Immature natural killer cell (primary cell): ENCODE data around the gene GLP2R. TPM values are rescaled to one million over a fixed set of nuclear protein-coding genes. Genes with fewer than 3 reads are reported as not detected.
"Not testable (repeated sequence)": the region's sequence is repeated elsewhere in the genome, so short reads cannot be mapped to it uniquely, and the experiment has no call there.

Experiments
- DNase-seq, 3 donors: peaks; one replicate each; pipeline ENCODE4 v3.0.0; 2022; ENCODE audit warnings: mixed read lengths in 1 of 3
- H3K27ac Mint-ChIP-seq, 6 donors: one replicate each; pipeline ENCODE4 v1.8.0; 2020; ENCODE audit warnings: mixed read lengths in 6 of 6, mild to moderate bottlenecking in 5 of 6, inconsistent platforms in 4 of 6, moderate library complexity in 3 of 6
- H3K27me3 Mint-ChIP-seq, 3 donors: one replicate each; pipeline ENCODE4 v1.8.0; 2020 to 2021; ENCODE audit warnings: low read depth in 3 of 3, mild to moderate bottlenecking in 3 of 3, mixed read lengths in 3 of 3, moderate library complexity in 3 of 3, inconsistent platforms in 1 of 3
- H3K36me3 Mint-ChIP-seq, 3 donors: one replicate each; pipeline ENCODE4 v1.8.0; 2020; ENCODE audit warnings: mixed read lengths in 3 of 3, inconsistent platforms in 2 of 3, mild to moderate bottlenecking in 2 of 3
- H3K4me1 Mint-ChIP-seq, 2 donors: one replicate each; pipeline ENCODE4 v1.8.0; 2020; ENCODE audit warnings: inconsistent platforms in 2 of 2, mild to moderate bottlenecking in 2 of 2, mixed read lengths in 2 of 2, moderate library complexity in 1 of 2
- H3K4me3 Mint-ChIP-seq, 5 donors: one replicate each; pipeline ENCODE4 v1.8.0; 2020; ENCODE audit warnings: mild to moderate bottlenecking in 5 of 5, mixed read lengths in 5 of 5, inconsistent platforms in 3 of 5, moderate library complexity in 3 of 5
- H3K9me3 Mint-ChIP-seq, 6 donors: one replicate each; pipeline ENCODE4 v1.8.0; 2020; ENCODE audit warnings: mild to moderate bottlenecking in 6 of 6, mixed read lengths in 6 of 6, inconsistent platforms in 4 of 6, moderate library complexity in 3 of 6
- polyA plus RNA-seq, 3 donors: library from polyadenylated mRNA; unstranded; fragments of 300-500 nt; fragmentation: Illumina TruSeq; gene quantifications; one replicate each; pipeline ENCODE4 v1.2.3, GENCODE V29; 2021

The GLP2R gene
- not detected for polyA plus RNA-seq

DNA sequence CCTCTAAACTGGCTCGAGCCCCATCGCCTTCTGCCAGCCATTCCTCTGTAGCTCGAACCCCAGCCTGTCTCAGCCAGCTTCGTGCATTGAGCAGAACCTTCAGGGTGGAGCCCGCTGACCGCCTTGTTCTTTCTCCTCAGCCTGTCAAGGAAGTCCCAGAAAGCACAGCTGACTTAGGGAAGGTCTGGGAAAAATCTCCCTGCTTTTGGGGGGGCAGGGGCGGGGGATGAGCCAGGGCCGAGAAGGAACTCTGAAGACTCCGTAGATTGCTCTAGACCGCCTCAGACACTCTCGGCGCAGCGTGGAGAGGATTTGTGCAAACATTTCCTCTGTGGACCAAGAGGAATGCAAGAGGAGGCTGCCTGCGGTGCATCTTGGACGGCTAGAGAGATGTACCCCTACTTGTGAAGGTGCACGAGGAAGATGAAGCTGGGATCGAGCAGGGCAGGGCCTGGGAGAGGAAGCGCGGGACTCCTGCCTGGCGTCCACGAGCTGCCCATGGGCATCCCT lies at the start of gene GLP2R:
Gene GLP2R, plus strand, starts transcription at position 284 of the 510 bp plus-strand sequence. Its CDS starts 140 bp downstream, at position 424.
- no peak for DNase-seq
- Mint-ChIP-seq H3K36me3 (peaks cover 0 to 3% (median 0%) of the 10 kb centered on the region in 3 donors), H3K4me1 (no peaks in the 10 kb centered on the region), H3K27me3 (peaks cover 6 to 10% (median 8%) of the 10 kb centered on the region in 3 donors), H3K27ac (no peak within 1 kb of the TSS), H3K9me3 (no peaks in the 10 kb centered on the region), H3K4me3 (no peak within 1 kb of the TSS)

GRCh38 chr17:9776911-9777310 lies 48.8 kb upstream of the GLP2R start:
- no peaks in the 10 kb centered on the region for H3K36me3 Mint-ChIP-seq
- H3K27ac Mint-ChIP-seq, result no peak overlapping the region
- peaks cover 0 to 7% (median 6%) of the 10 kb centered on the region in 3 donors for H3K27me3 Mint-ChIP-seq
- H3K4me3 Mint-ChIP-seq, result no peak overlapping the region
- DNase-seq, result no peak
- no peaks in the 10 kb centered on the region for H3K9me3 Mint-ChIP-seq
- H3K4me1 Mint-ChIP-seq, result no peaks in the 10 kb centered on the region

- DNase-seq, result no peak
- Mint-ChIP-seq H3K4me3 (no peak overlapping the region), H3K9me3 (no peaks in the 10 kb centered on the region), H3K4me1 (no peaks in the 10 kb centered on the region), H3K27ac (no peak overlapping the region), H3K36me3 (no peaks in the 10 kb centered on the region), H3K27me3 (peaks cover 3 to 5% (median 4%) of the 10 kb centered on the region in 3 donors)
These were observed 45.2 kb upstream of the GLP2R start for GRCh38 chr17:9780552-9780951.

DNA sequence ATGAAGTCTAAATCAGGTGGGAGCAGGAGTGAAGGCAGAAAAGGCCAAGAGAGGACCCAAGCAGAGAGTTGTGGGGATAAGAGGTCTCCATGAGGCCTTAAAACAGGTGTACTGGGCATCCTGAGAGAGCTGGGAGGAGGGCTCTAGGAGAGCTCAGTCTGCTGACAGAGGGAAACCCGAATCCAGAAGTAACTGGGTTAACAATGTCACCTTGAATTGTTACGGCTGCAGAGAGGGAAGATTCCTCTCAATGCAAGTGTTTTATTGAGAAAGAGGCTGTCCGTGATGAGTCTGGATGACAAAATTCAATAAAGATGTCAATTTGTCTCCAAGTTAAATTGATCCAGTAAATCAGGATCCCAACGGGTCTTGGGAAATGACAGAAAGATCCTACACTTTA lies 42.7 kb upstream of the GLP2R start:
- Mint-ChIP-seq H3K27ac (no peak overlapping the region), H3K4me1 (no peaks in the 10 kb centered on the region), H3K9me3 (no peaks in the 10 kb centered on the region), H3K27me3 (peaks cover 2 to 6% (median 4%) of the 10 kb centered on the region in 3 donors), H3K4me3 (no peak overlapping the region), H3K36me3 (no peaks in the 10 kb centered on the region)
- no peak for DNase-seq

DNA sequence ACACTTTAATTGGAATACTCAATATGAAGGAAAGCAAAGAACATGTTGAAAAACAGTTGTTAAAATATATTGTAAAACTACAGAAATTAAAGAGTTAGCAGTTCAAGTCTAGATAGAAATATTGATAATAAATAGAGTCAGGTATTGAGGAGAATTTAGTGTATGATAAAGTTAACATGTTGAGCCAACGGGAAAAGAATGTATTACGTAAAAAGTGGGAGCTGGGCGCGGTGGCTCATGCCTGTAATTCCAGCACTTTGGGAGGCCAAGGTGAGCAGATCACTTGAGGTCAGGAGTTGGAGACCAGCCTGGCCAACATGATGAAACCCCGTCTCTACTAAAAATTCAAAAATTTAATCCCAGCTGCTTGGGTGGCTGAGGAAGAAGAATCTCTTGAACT lies 42.3 kb upstream of the GLP2R start:
- not testable (repeated sequence) for H3K4me3 Mint-ChIP-seq, H3K4me1 Mint-ChIP-seq, DNase-seq, H3K9me3 Mint-ChIP-seq, H3K36me3 Mint-ChIP-seq, H3K27me3 Mint-ChIP-seq, H3K27ac Mint-ChIP-seq

GRCh38 chr17:9784544-9784943 lies 41.2 kb upstream of the GLP2R start:
- H3K4me3 Mint-ChIP-seq, result no peak overlapping the region
- peaks cover 2 to 6% (median 4%) of the 10 kb centered on the region in 3 donors for H3K27me3 Mint-ChIP-seq
- no peaks in the 10 kb centered on the region for H3K4me1 Mint-ChIP-seq
- H3K9me3 Mint-ChIP-seq, result no peaks in the 10 kb centered on the region
- no peak overlapping the region for H3K27ac Mint-ChIP-seq
- DNase-seq, result no peak
- no peaks in the 10 kb centered on the region for H3K36me3 Mint-ChIP-seq

DNA sequence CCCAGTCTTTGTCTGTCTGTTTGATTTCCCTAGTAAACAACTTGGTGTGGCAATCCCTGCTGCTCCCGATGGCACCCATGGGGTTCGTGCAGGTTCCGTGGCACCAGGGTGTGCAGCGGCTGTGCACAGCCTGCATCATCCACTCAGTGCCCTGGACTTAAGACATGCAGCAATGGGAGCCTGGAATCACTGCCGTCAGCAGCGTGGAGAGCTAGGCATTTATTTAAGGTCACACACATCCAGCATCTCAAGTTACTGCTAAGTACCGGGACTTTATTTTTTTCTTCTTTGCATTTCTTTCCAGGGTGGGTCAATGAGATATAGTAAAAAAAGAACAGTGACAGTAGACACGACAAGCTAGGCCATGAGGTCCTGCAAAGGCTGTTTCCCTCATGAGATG lies 37.1 kb upstream of the GLP2R start:
- no peak overlapping the region for H3K27ac Mint-ChIP-seq
- no peak for DNase-seq
- no peak overlapping the region for H3K4me3 Mint-ChIP-seq
- no peaks in the 10 kb centered on the region for H3K4me1 Mint-ChIP-seq
- H3K36me3 Mint-ChIP-seq, result no peaks in the 10 kb centered on the region
- H3K9me3 Mint-ChIP-seq, result no peaks in the 10 kb centered on the region
- peaks cover 2 to 4% (median 2%) of the 10 kb centered on the region in 3 donors for H3K27me3 Mint-ChIP-seq

- H3K4me3 Mint-ChIP-seq, result no peak overlapping the region
- DNase-seq, result no peak
- peaks cover 4 to 5% (median 5%) of the 10 kb centered on the region in 3 donors for H3K27me3 Mint-ChIP-seq
- H3K9me3 Mint-ChIP-seq, result no peaks in the 10 kb centered on the region
- H3K4me1 Mint-ChIP-seq, result no peaks in the 10 kb centered on the region
- no peaks in the 10 kb centered on the region for H3K36me3 Mint-ChIP-seq
- no peak overlapping the region for H3K27ac Mint-ChIP-seq
These were observed 35.4 kb upstream of the GLP2R start for GRCh38 chr17:9790316-9790715.

DNA sequence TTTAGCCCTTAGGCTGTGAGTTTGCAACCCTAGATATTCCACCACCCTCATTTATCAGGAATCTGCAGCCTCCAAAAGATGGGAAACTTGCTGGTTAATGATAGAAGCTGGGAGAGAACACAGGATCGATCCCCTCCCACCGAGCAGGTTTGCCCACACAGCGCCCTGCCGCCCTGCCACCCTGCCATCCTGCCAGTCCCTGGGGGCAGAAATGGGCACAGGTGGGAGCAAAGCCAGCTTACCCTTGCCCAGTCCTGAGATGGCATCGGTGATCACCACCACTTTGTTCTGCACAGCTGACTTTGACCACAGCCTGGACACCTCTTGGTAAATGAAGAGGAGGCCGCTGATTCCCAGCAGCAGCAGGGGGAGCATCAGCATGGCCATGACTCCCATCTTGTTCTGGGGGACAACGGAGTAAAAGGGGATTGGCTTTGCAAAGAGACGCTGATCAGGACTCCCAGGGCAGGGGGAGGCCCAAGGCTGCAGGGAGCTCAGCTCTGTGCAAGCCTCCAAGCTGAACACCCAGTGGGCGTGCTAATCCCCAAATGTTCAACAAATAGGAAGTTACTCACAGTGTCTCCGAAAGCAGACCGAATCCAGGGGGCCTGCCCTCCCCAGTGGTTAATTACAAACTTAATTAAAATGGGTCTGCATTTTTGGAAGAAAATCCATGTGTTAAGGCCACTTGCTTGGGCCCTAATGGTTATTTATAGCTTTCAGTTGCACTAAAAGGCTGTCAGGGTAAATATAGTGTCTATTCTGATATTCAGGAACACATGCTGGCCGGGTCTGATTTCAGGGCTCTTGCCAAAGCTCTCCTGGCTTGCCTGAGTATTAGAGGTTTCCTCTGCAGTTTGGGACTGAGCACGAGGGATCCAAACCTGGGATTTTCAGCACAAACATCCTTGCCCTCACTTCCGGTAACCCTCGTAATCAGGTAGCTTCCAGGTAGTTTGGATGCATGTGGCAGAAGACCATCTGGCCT lies 34.5 kb upstream of the GLP2R start, which contains the start of gene DHRS7C:
Gene DHRS7C, minus strand, starts transcription at position 704 of the 988 bp plus-strand sequence. Its CDS starts 308 bp downstream, at position 396.
- Mint-ChIP-seq H3K9me3 (no peaks in the 10 kb centered on the region), H3K36me3 (no peaks in the 10 kb centered on the region), H3K27ac (no peak within 1 kb of the TSS), H3K4me3 (no peak within 1 kb of the TSS), H3K4me1 (no peaks in the 10 kb centered on the region), H3K27me3 (peaks cover 2 to 5% (median 4%) of the 10 kb centered on the region in 3 donors)
- DNase-seq, result no peak

GRCh38 chr17:9792181-9792840 lies 33.4 kb upstream of the GLP2R start:
- no peak for DNase-seq
- Mint-ChIP-seq H3K9me3 (no peaks in the 10 kb centered on the region), H3K4me3 (no peak overlapping the region), H3K36me3 (no peaks in the 10 kb centered on the region), H3K27ac (no peak overlapping the region), H3K27me3 (peaks cover 2 to 4% (median 2%) of the 10 kb centered on the region in 3 donors), H3K4me1 (no peaks in the 10 kb centered on the region)

GRCh38 chr17:9798008-9798407 lies 27.7 kb upstream of the GLP2R start:
- Mint-ChIP-seq H3K4me1 (no peaks in the 10 kb centered on the region), H3K9me3 (no peaks in the 10 kb centered on the region), H3K27me3 (peaks cover 4 to 10% (median 5%) of the 10 kb centered on the region in 3 donors), H3K36me3 (no peaks in the 10 kb centered on the region), H3K4me3 (no peak overlapping the region), H3K27ac (no peak overlapping the region)
- no peak for DNase-seq

DNA sequence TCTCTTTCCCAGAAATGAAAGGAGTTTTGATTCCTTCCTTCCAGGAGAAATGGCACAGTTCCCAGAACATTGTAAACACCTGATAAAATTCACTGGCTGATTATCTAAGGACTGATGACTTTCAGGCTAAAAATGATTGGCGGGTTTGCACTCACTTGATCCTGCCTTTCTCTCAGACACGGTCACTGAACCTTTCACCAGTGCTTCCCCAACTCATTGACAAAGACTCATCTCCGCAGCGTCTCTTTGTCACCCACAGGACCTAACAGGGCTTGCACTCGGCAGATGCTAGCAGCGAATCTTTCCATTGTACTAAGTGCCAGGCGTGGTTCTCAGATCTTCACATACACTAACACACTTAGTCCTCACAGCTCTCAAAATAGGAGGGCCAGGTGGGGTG lies 27.0 kb upstream of the GLP2R start:
- Mint-ChIP-seq H3K9me3 (no peaks in the 10 kb centered on the region), H3K27ac (no peak overlapping the region), H3K27me3 (peaks cover 5 to 10% (median 6%) of the 10 kb centered on the region in 3 donors), H3K4me1 (no peaks in the 10 kb centered on the region), H3K36me3 (no peaks in the 10 kb centered on the region), H3K4me3 (no peak overlapping the region)
- no peak for DNase-seq

DNA sequence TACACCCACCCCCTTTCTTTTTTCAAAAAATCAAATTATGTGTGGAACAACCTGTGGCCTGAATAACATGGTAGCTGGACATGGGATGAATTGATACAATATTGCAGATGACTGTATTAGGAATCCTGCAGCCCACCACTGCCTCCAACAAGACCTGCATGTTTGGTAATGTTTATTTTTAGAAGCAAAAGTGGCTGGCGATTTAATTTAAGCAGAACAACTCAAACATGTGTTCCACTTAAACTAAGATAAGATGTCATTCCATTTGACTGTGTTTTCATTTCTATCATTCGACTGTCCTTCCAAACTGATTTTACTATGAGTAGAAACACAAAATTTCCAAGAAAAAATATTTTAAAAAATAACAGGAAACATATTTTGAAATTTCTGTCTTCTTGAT lies 24.2 kb upstream of the GLP2R start:
- no peak overlapping the region for H3K4me3 Mint-ChIP-seq
- no peaks in the 10 kb centered on the region for H3K4me1 Mint-ChIP-seq
- no peaks in the 10 kb centered on the region for H3K36me3 Mint-ChIP-seq
- H3K27ac Mint-ChIP-seq, result no peak overlapping the region
- H3K27me3 Mint-ChIP-seq, result peaks cover 3 to 16% (median 6%) of the 10 kb centered on the region in 3 donors
- no peaks in the 10 kb centered on the region for H3K9me3 Mint-ChIP-seq
- no peak for DNase-seq

- H3K27me3 Mint-ChIP-seq, result peaks cover 3 to 16% (median 6%) of the 10 kb centered on the region in 3 donors
- H3K9me3 Mint-ChIP-seq, result no peaks in the 10 kb centered on the region
- DNase-seq, result no peak
- no peak overlapping the region for H3K4me3 Mint-ChIP-seq
- H3K4me1 Mint-ChIP-seq, result no peaks in the 10 kb centered on the region
- H3K27ac Mint-ChIP-seq, result no peak overlapping the region
- no peaks in the 10 kb centered on the region for H3K36me3 Mint-ChIP-seq
These were observed 23.4 kb upstream of the GLP2R start for GRCh38 chr17:9802294-9802693.
